GM23338 (cell line): Measurements from ENCODE around the gene PPP1R14B. TPM values are rescaled to one million over a fixed set of nuclear protein-coding genes. Genes with fewer than 3 reads are reported as not detected.

Source experiments
- ATAC-seq: fragments of 200-7000 bp; cut with Tn5 transposase; 3 replicates; pipeline ENCODE4 v1.9.1; 2020
- DNase-seq: peaks from one replicate; pipeline ENCODE4 v3.0.0-alpha.2; 2015; ENCODE audit warnings: low spot score
- H2AFZ ChIP-seq: fragments of 200-600 bp; sonication (generic); 2 replicates; pipeline ENCODE4 v1.8.0; 2016; ENCODE audit warnings: antibody characterized with exemption, mild to moderate bottlenecking, moderate library complexity
- H3F3A ChIP-seq: fragments of 200-600 bp; sonication (generic); replicated peaks from 2 replicates; pipeline ENCODE4 v1.8.0; 2017; ENCODE audit warnings: antibody characterized with exemption, mixed run types, low read depth
- H3K27ac ChIP-seq: fragments of 200-600 bp; sonication (generic); 2 replicates; pipeline ENCODE4 v1.6.1; 2016; ENCODE audit warnings: low read depth
- H3K27me3 ChIP-seq: fragments of 200-600 bp; sonication (generic); 2 replicates; pipeline ENCODE4 v1.8.0; 2016; ENCODE audit warnings: mild to moderate bottlenecking, mixed run types, moderate library complexity; ENCODE audit not compliant: insufficient read depth
- H3K36me3 ChIP-seq: fragments of 200-600 bp; sonication (generic); 2 replicates; pipeline ENCODE4 v1.8.0; 2016; ENCODE audit warnings: mild to moderate bottlenecking; ENCODE audit not compliant: insufficient read depth
- H3K4me1 ChIP-seq: fragments of 200-600 bp; sonication (generic); 2 replicates; pipeline ENCODE4 v1.8.0; 2016; ENCODE audit warnings: mild to moderate bottlenecking, moderate library complexity; ENCODE audit not compliant: insufficient read depth
- H3K4me2 ChIP-seq: fragments of 200-600 bp; sonication (generic); 2 replicates; pipeline ENCODE4 v1.7.1; 2017; ENCODE audit warnings: mixed run types
- H3K4me3 ChIP-seq: fragments of 200-600 bp; sonication (generic); 2 replicates; pipeline ENCODE4 v1.6.1; 2016; ENCODE audit warnings: mixed run types
- H3K79me2 ChIP-seq: fragments of 200-600 bp; sonication (generic); replicated peaks from 2 replicates; pipeline ENCODE4 v1.8.0; 2017; ENCODE audit warnings: mild to moderate bottlenecking; ENCODE audit not compliant: insufficient read depth
- H3K9me2 ChIP-seq: fragments of 200-600 bp; sonication (generic); 2 replicates; pipeline ENCODE4 v1.8.0; 2017; ENCODE audit not compliant: insufficient read depth
- H4K20me1 ChIP-seq: fragments of 200-600 bp; sonication (generic); replicated peaks from 2 replicates; pipeline ENCODE4 v1.8.0; 2017; ENCODE audit warnings: mild to moderate bottlenecking; ENCODE audit not compliant: insufficient read depth
- H3K27ac Mint-ChIP-seq: 2 replicates; pipeline ENCODE4 v1.8.0; 2020; ENCODE audit warnings: inconsistent platforms, mild to moderate bottlenecking, moderate library complexity, mixed read lengths
- H3K27me3 Mint-ChIP-seq: 3 replicates; pipeline ENCODE4 v1.8.0; 2022; ENCODE audit warnings: low read depth, mild to moderate bottlenecking, moderate library complexity, mixed read lengths, inconsistent platforms; ENCODE audit not compliant: insufficient read depth, poor library complexity
- H3K36me3 Mint-ChIP-seq: 3 replicates; pipeline ENCODE4 v1.8.0; 2021; ENCODE audit warnings: low read depth, mild to moderate bottlenecking, inconsistent platforms, moderate library complexity, mixed read lengths
- H3K4me1 Mint-ChIP-seq: 3 replicates; pipeline ENCODE4 v1.8.0; 2020; ENCODE audit warnings: mild to moderate bottlenecking, inconsistent platforms, mixed read lengths
- H3K4me3 Mint-ChIP-seq: 3 replicates; pipeline ENCODE4 v1.8.0; 2021; ENCODE audit warnings: moderate library complexity, mild to moderate bottlenecking, inconsistent platforms, mixed read lengths
- H3K9me3 Mint-ChIP-seq: 3 replicates; pipeline ENCODE4 v1.8.0; 2020; ENCODE audit warnings: moderate library complexity, mild to moderate bottlenecking, inconsistent platforms, mixed read lengths
- CREB1 ChIP-seq: fragments of 250-450 bp; sonication (Bioruptor Pico); IDR thresholded peaks from 2 replicates; pipeline ENCODE4 v1.5.0; 2020; ENCODE audit warnings: low read depth, mild to moderate bottlenecking, moderate library complexity
- CTCF ChIP-seq, 2 experiments: fragments of 200-600 bp in 1 of 2; sonication (generic) in 1 of 2; conservative IDR thresholded peaks; 2 replicates each; pipeline versions ENCODE4 v1.5.1 to v1.6.1; 2016 to 2017; ENCODE audit warnings: antibody characterized with exemption in 2 of 2, low read depth in 2 of 2, mild to moderate bottlenecking in 2 of 2, moderate library complexity in 1 of 2
- EZH2 ChIP-seq: fragments of 200-600 bp; sonication (generic); IDR thresholded peaks from one replicate; pipeline ENCODE4 v1.8.0; 2017; ENCODE audit warnings: antibody characterized with exemption, mild to moderate bottlenecking, low read depth; ENCODE audit not compliant: unreplicated experiment
- POLR2AphosphoS5 ChIP-seq: IDR thresholded peaks from 2 replicates; pipeline ENCODE4 v1.6.1; 2016; ENCODE audit warnings: antibody characterized with exemption, low read depth
- ZNF114 ChIP-seq: fragments of 250-450 bp; sonication (Bioruptor Pico); IDR thresholded peaks from 2 replicates; pipeline ENCODE4 v1.5.0; 2020; ENCODE audit warnings: mild to moderate bottlenecking, moderate library complexity
- ZNF331 ChIP-seq: fragments of 250-450 bp; sonication (Bioruptor Pico); IDR thresholded peaks from 2 replicates; pipeline ENCODE4 v1.5.0; 2020; ENCODE audit warnings: low read depth, mild to moderate bottlenecking, moderate library complexity
- polyA plus RNA-seq: library from polyadenylated mRNA; unstranded; fragments of >200 nt; fragmentation: Nextera tagmentation; extraction: Ambion mirVana; gene quantifications from 2 replicates; pipeline ENCODE4 v1.2.1, GENCODE V29; 2016
- total RNA-seq: library from RNA; depleted of rRNA; stranded (reverse); fragments of >200 nt; shearing (Covaris generic); gene quantifications from 2 replicates; pipeline ENCODE4 v1.2.3, GENCODE V29; 2014
- TF ChIP-seq, protein P1 (sequence below): IDR thresholded peaks from one replicate; pipeline ENCODE4 v1.6.1; 2018; ENCODE audit warnings: antibody characterized with exemption; ENCODE audit not compliant: unreplicated experiment
- TF ChIP-seq, protein P2 (sequence below): IDR thresholded peaks from 2 replicates; pipeline ENCODE4 v1.6.1; 2016; ENCODE audit warnings: antibody characterized with exemption

Gene PPP1R14B
- total and polyA plus RNA-seq, 2 experiments from 2014 or later = 250 to 315 TPM

- TF ChIP-seq, protein P1, sequence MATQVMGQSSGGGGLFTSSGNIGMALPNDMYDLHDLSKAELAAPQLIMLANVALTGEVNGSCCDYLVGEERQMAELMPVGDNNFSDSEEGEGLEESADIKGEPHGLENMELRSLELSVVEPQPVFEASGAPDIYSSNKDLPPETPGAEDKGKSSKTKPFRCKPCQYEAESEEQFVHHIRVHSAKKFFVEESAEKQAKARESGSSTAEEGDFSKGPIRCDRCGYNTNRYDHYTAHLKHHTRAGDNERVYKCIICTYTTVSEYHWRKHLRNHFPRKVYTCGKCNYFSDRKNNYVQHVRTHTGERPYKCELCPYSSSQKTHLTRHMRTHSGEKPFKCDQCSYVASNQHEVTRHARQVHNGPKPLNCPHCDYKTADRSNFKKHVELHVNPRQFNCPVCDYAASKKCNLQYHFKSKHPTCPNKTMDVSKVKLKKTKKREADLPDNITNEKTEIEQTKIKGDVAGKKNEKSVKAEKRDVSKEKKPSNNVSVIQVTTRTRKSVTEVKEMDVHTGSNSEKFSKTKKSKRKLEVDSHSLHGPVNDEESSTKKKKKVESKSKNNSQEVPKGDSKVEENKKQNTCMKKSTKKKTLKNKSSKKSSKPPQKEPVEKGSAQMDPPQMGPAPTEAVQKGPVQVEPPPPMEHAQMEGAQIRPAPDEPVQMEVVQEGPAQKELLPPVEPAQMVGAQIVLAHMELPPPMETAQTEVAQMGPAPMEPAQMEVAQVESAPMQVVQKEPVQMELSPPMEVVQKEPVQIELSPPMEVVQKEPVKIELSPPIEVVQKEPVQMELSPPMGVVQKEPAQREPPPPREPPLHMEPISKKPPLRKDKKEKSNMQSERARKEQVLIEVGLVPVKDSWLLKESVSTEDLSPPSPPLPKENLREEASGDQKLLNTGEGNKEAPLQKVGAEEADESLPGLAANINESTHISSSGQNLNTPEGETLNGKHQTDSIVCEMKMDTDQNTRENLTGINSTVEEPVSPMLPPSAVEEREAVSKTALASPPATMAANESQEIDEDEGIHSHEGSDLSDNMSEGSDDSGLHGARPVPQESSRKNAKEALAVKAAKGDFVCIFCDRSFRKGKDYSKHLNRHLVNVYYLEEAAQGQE = no peak
- TF ChIP-seq, protein P2, sequence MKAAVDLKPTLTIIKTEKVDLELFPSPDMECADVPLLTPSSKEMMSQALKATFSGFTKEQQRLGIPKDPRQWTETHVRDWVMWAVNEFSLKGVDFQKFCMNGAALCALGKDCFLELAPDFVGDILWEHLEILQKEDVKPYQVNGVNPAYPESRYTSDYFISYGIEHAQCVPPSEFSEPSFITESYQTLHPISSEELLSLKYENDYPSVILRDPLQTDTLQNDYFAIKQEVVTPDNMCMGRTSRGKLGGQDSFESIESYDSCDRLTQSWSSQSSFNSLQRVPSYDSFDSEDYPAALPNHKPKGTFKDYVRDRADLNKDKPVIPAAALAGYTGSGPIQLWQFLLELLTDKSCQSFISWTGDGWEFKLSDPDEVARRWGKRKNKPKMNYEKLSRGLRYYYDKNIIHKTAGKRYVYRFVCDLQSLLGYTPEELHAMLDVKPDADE = no peak
- TF ChIP-seq ZNF114 (no peak), CTCF (conservative IDR thresholded peaks at IDR 0.05; ENCODE audit: low read depth in 2 of 2) (no peak), POLR2AphosphoS5 (no peak), EZH2 (no peak), ZNF331 (no peak)
Observed at GRCh38 chr11:64244107-64244506, 2.6 kb downstream of the PPP1R14B start (continued).

- Histone ChIP-seq H3F3A (peaks cover 35% of the 10 kb centered on the region), H2AFZ (no peak overlapping the region), H3K79me2 (peaks cover 26% of the 10 kb centered on the region), H3K4me2 (no peak overlapping the region), H3K9me2 (no peaks in the 10 kb centered on the region), H4K20me1 (no peaks in the 10 kb centered on the region; the same call in 1 of the 2 replicates), H3K27me3 (no peaks in the 10 kb centered on the region), H3K4me1 (peaks cover 24% of the 10 kb centered on the region), H3K36me3 (no peaks in the 10 kb centered on the region), H3K27ac (peak overlapping the region; percentile 19; the same call in 1 of the 2 replicates), H3K4me3 (peak overlapping the region; percentile 97; the same call in 1 of the 2 replicates)
- no peak for TF ChIP-seq CREB1 (CRISPR knock-in tag)
- 0 out of 2 replicates have a peak, but pooled peaks have one; percentile 21 for TF ChIP-seq POLR2AphosphoS5
- DNase-seq = no peak
- Mint-ChIP-seq H3K4me1 (peaks cover 34% of the 10 kb centered on the region), H3K36me3 (peaks cover 21% of the 10 kb centered on the region), H3K27me3 (peaks cover 33% of the 10 kb centered on the region), H3K4me3 (peak overlapping the region; percentile 93), H3K9me3 (no peaks in the 10 kb centered on the region), H3K27ac (peak overlapping the region; percentile 43; the same call in 1 of the 2 replicates)
- ATAC-seq = no peak
Observed at GRCh38 chr11:64243236-64243854, 3.4 kb downstream of the PPP1R14B start.
